ENCODE measurements around the gene PPP4C. TPM values are rescaled to one million over a fixed set of nuclear protein-coding genes. Genes with fewer than 3 reads are reported as not detected.

The PPP4C gene
- total RNA-seq, 1 donor = 154 TPM

GRCh38 chr16:30096862-30097563, 21.2 kb downstream of the PPP4C start:
- no peak for DNase-seq (ENCODE audit: low read depth)
- no peak overlapping the region for H3K4me3 ChIP-seq (ENCODE audit: low read depth, low read length)
- TF ChIP-seq CTCF (IDR thresholded peaks at IDR 0.05; ENCODE audit: insufficient read depth, low read length) = no peak

- TF ChIP-seq CTCF (IDR thresholded peaks at IDR 0.05; ENCODE audit: insufficient read depth, low read length) = no peak
- no peak for DNase-seq (ENCODE audit: low read depth)
- no peak overlapping the region for H3K4me3 ChIP-seq (ENCODE audit: low read depth, low read length)
Observed at GRCh38 chr16:30104090-30104489, 28.3 kb downstream of the PPP4C start.

GRCh38 chr16:30104492-30104891, 28.7 kb downstream of the PPP4C start:
- no peak overlapping the region for H3K4me3 ChIP-seq (ENCODE audit: low read depth, low read length)
- no peak for DNase-seq (ENCODE audit: low read depth)
- TF ChIP-seq CTCF (IDR thresholded peaks at IDR 0.05; ENCODE audit: insufficient read depth, low read length) = no peak

- no peak overlapping the region for H3K4me3 ChIP-seq (ENCODE audit: low read depth, low read length)
- no peak for DNase-seq (ENCODE audit: low read depth)
- no peak for TF ChIP-seq CTCF (IDR thresholded peaks at IDR 0.05; ENCODE audit: insufficient read depth, low read length)
Observed at GRCh38 chr16:30108059-30108850, 32.5 kb downstream of the PPP4C start.

GRCh38 chr16:30110661-30111060, 34.9 kb downstream of the PPP4C start:
- TF ChIP-seq CTCF (IDR thresholded peaks at IDR 0.05; ENCODE audit: insufficient read depth, low read length) = no peak
- H3K4me3 ChIP-seq (ENCODE audit: low read depth, low read length) = no peak overlapping the region
- peak; percentile 25 for DNase-seq (ENCODE audit: low read depth)

GRCh38 chr16:30112197-30113030, 36.6 kb downstream of the PPP4C start:
- no peak overlapping the region for H3K4me3 ChIP-seq (ENCODE audit: low read depth, low read length)
- TF ChIP-seq CTCF (IDR thresholded peaks at IDR 0.05; ENCODE audit: insufficient read depth, low read length) = peak; percentile 69
- peak; percentile 63 for DNase-seq (ENCODE audit: low read depth)

Data from fibroblast of the aortic adventitia (primary cell).